GM06990 (cell line): ENCODE measurements around the gene PPARG.
"Not testable (repeated sequence)": the region's sequence is repeated elsewhere in the genome, so short reads cannot be mapped to it uniquely, and the experiment has no call there.

ENCODE experiments used
- DNase-seq: peaks from one replicate; pipeline ENCODE4 v3.0.0-alpha.2; 2011; ENCODE audit not compliant: insufficient read length; ENCODE audit errors: extremely low read depth
- H3K27me3 ChIP-seq: replicated peaks from 2 replicates; pipeline ENCODE4 v1.6.0; 2011; ENCODE audit warnings: low read length; ENCODE audit not compliant: control insufficient read depth, insufficient read depth
- H3K36me3 ChIP-seq: 2 replicates; pipeline ENCODE4 v1.5.1; 2011; ENCODE audit warnings: low read length; ENCODE audit not compliant: control insufficient read depth, insufficient read depth
- H3K4me3 ChIP-seq: replicated peaks from 2 replicates; pipeline ENCODE4 v1.5.1; 2011; ENCODE audit warnings: low read depth, mild to moderate bottlenecking, control low read depth, low read length
- TF ChIP-seq, protein P1 (sequence below): IDR thresholded peaks from 2 replicates; pipeline ENCODE4 v1.5.1; 2011; ENCODE audit warnings: low read length, control low read depth, mild to moderate bottlenecking, inconsistent platforms; ENCODE audit not compliant: insufficient read depth, poor library complexity, severe bottlenecking

The PPARG gene

DNA sequence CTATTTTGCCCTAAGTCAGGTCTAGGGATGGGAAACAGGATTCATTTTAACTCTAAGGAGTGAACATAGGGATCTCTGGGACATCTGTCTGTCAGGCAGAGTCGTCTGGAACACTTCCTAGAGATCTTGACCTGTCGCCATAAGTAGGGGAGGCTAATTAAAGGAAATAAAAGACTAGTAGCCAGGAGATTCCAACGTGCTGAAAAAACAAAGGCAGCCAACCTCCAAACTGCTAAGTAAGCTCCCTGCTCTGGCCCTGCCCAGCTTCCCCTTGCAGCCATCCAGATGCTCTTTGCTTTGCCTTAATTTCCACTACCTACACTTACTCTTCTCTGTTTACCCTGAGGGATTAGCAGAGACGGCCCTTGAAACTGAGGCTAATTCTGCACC lies 177.0 kb downstream of the PPARG start:
- H3K4me3 ChIP-seq = no peak overlapping the region
- DNase-seq = no peak
- no peaks in the 10 kb centered on the region for H3K36me3 ChIP-seq
- TF ChIP-seq, protein P1, sequence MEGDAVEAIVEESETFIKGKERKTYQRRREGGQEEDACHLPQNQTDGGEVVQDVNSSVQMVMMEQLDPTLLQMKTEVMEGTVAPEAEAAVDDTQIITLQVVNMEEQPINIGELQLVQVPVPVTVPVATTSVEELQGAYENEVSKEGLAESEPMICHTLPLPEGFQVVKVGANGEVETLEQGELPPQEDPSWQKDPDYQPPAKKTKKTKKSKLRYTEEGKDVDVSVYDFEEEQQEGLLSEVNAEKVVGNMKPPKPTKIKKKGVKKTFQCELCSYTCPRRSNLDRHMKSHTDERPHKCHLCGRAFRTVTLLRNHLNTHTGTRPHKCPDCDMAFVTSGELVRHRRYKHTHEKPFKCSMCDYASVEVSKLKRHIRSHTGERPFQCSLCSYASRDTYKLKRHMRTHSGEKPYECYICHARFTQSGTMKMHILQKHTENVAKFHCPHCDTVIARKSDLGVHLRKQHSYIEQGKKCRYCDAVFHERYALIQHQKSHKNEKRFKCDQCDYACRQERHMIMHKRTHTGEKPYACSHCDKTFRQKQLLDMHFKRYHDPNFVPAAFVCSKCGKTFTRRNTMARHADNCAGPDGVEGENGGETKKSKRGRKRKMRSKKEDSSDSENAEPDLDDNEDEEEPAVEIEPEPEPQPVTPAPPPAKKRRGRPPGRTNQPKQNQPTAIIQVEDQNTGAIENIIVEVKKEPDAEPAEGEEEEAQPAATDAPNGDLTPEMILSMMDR = no peak
- H3K27me3 ChIP-seq = no peaks in the 10 kb centered on the region

DNA sequence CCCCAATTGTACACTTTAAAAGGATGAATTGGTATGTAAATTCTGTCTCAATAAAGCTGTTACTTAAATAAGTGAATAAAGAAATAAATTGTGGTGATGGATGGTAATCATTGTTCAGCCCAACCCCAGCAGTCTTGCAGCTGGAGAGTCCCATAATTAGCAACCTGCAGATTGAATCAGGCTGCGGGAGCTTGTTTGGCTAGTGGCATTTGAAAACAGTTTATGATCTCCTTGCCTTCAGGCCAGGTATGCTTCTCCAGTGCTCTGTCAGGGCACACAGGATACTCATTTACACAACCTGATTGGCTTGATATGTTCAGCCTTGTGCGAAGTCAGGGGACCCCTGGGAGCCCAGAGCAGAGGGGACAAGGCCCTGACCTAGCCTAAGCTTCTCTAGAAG lies 178.9 kb downstream of the PPARG start:
- DNase-seq = no peak
- TF ChIP-seq, protein P1 = no peak
- no peaks in the 10 kb centered on the region for H3K36me3 ChIP-seq
- no peaks in the 10 kb centered on the region for H3K27me3 ChIP-seq
- H3K4me3 ChIP-seq = no peak overlapping the region

DNA sequence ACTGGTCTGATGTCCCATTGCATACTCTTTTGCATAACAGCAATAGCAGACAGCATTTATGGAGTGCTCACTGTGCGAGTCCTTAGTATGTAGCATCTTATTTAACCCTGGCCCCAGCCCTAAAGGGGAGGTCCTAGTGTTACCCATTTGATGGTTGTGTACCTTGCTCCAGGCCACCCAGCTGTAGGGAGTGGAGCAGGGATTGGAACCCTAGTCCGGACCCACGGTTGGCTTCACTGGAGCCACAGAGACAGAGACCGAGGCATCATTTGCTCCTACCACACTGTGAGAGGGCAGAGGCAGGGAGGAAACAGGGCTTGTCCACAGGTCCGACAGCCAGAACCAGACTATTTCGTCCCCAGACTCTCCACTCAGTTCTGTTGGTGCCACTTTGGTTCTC lies 179.4 kb downstream of the PPARG start:
- TF ChIP-seq, protein P1 = no peak
- DNase-seq = no peak
- Histone ChIP-seq H3K4me3 (no peak overlapping the region), H3K36me3 (no peaks in the 10 kb centered on the region), H3K27me3 (no peaks in the 10 kb centered on the region)

DNA sequence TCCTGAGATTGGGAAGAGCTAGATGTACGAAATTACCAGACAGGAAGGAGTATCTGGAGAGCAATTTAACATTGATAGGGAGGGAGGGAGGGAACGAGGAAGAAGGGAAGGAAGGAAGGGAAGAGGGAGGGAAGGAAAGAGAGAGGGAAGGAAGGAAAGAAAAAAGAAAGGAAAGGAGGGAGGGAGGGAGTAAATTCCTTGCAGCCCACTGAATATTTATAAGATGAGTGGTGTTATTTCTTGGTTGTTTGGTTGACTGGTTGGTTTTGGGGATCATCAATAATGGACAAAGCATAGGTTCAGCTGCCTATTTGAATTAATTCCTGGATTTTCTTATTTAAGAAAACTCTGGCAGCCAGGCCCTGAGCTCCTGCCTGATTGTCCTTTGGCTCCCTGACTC lies 179.9 kb downstream of the PPARG start:
- Histone ChIP-seq H3K27me3 (no peaks in the 10 kb centered on the region), H3K36me3 (no peaks in the 10 kb centered on the region), H3K4me3 (no peak overlapping the region)
- TF ChIP-seq, protein P1 = no peak
- no peak for DNase-seq

DNA sequence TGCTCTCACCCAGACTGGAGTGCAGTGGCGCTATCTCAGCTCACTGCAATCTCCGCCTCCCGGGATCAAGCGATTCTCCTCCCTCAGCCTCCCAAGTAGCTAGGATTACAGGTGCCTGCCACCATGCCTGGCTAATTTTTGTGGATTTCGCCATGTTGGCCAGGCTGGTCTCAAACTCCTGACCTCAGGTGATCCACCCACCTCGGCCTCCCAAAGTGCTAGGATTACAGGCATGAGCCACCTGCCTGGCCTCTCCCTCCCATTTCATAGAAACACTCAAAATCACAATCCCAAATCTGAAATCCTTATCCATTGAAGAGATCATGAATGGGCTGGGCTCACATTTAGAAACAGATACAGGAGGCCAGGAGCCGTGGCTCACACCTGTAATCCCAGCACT lies 180.4 kb downstream of the PPARG start:
- H3K36me3 ChIP-seq, H3K27me3 ChIP-seq, H3K4me3 ChIP-seq, DNase-seq: not testable (repeated sequence)

DNA sequence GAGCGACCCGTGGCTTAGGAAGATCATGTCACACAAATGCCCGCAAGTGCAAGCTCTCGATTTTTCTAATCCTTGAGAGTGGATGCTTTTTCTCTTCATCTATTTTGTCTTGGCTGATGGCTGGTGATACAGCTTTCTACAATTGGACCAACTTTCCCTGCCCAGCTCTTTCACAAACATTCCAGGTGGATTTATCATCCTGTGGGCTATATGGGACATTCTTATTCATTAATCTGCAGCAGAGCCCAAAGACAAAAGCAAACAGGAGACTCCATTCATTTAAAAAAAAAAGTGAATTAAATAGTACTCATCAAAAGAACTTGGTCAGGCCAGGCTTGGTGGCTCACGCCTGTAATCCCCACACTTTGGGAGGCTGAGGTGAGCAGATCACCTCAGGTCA lies 181.2 kb downstream of the PPARG start:
- DNase-seq = no peak
- no peaks in the 10 kb centered on the region for H3K27me3 ChIP-seq
- TF ChIP-seq, protein P1 = no peak
- no peak overlapping the region for H3K4me3 ChIP-seq
- H3K36me3 ChIP-seq = no peaks in the 10 kb centered on the region
